Naive thymus-derived CD4-positive, alpha-beta T cell (primary cell): Measurements from ENCODE around the gene DNAJA3. TPM values are rescaled to one million over a fixed set of nuclear protein-coding genes. Genes with fewer than 3 reads are reported as not detected.
A peak's percentile ranks its signal among the peaks of the same experiment; 100 is the strongest.

Experiments
- ATAC-seq: fragments of 150-1000 bp; cut with Tn5 transposase; 2 replicates; pipeline ENCODE4 v1.10.0; 2021; ENCODE audit warnings: mild to moderate bottlenecking, moderate library complexity
- CTCF ChIA-PET: fragments of 350-600 bp; sonication (Branson Sonifier 250); formaldehyde crosslinking; loops from one replicate; lab custom pipeline; 2021; ENCODE audit warnings: antibody characterized with exemption; lab: Charles Lee
- POLR2A ChIA-PET: fragments of 350-600 bp; sonication (Branson Sonifier 250); formaldehyde crosslinking; loops from one replicate; lab custom pipeline; 2021; ENCODE audit warnings: antibody characterized with exemption, inconsistent platforms; lab: Charles Lee
- DNase-seq, 9 donors: peaks; one replicate each; pipeline versions ENCODE4 v3.0.0 to v3.0.0-alpha.2; 2020 to 2022; ENCODE audit warnings: mixed read lengths in 1 of 9
- H3K27ac ChIP-seq: one replicate; pipeline ENCODE4 v1.7.0; 2013; ENCODE audit warnings: mild to moderate bottlenecking, low read depth, low read length, moderate library complexity
- H3K27me3 ChIP-seq, 2 donors: one replicate each; pipeline ENCODE4 v1.7.0; 2013; ENCODE audit warnings: low read length in 2 of 2, mild to moderate bottlenecking in 2 of 2, moderate library complexity in 2 of 2; ENCODE audit not compliant: control insufficient read depth in 2 of 2, insufficient read depth in 2 of 2
- H3K36me3 ChIP-seq, 3 experiments: 1 replicate in 2 of 3; 2 replicates in 1 of 3; pipeline ENCODE4 v1.7.0; 2013; ENCODE audit warnings: low read length in 3 of 3, mild to moderate bottlenecking in 3 of 3, moderate library complexity in 1 of 3; ENCODE audit not compliant: insufficient read depth in 3 of 3, control insufficient read depth in 2 of 3
- H3K4me1 ChIP-seq, 2 donors: one replicate each; pipeline ENCODE4 v1.7.0; 2013; ENCODE audit warnings: low read length in 2 of 2, mild to moderate bottlenecking in 2 of 2, moderate library complexity in 1 of 2; ENCODE audit not compliant: control insufficient read depth in 2 of 2, insufficient read depth in 2 of 2
- H3K4me3 ChIP-seq: 2 replicates; pipeline ENCODE4 v1.7.0; 2013; ENCODE audit warnings: mild to moderate bottlenecking, low read length
- H3K9me3 ChIP-seq, 3 experiments: 1 replicate in 2 of 3; 2 replicates in 1 of 3; pipeline ENCODE4 v1.7.0; 2013; ENCODE audit warnings: low read length in 3 of 3; ENCODE audit not compliant: control insufficient read depth in 2 of 3
- H3K27ac Mint-ChIP-seq, 9 donors: one replicate each; pipeline ENCODE4 v1.8.0; 2020 to 2022; ENCODE audit warnings: mixed read lengths in 9 of 9, mild to moderate bottlenecking in 8 of 9, moderate library complexity in 5 of 9, inconsistent platforms in 2 of 9
- H3K27me3 Mint-ChIP-seq, 5 donors: one replicate each; pipeline ENCODE4 v1.8.0; 2021 to 2022; ENCODE audit warnings: mixed read lengths in 5 of 5, mild to moderate bottlenecking in 1 of 5
- H3K36me3 Mint-ChIP-seq, 5 donors: one replicate each; pipeline ENCODE4 v1.8.0; 2020 to 2022; ENCODE audit warnings: mixed read lengths in 5 of 5, mild to moderate bottlenecking in 3 of 5, inconsistent platforms in 1 of 5
- H3K4me1 Mint-ChIP-seq, 7 donors: one replicate each; pipeline ENCODE4 v1.8.0; 2020 to 2022; ENCODE audit warnings: mixed read lengths in 7 of 7, mild to moderate bottlenecking in 3 of 7, inconsistent platforms in 1 of 7
- H3K4me3 Mint-ChIP-seq, 10 donors: one replicate each; pipeline ENCODE4 v1.8.0; 2020 to 2022; ENCODE audit warnings: mild to moderate bottlenecking in 10 of 10, mixed read lengths in 10 of 10, moderate library complexity in 6 of 10, inconsistent platforms in 2 of 10
- H3K9me3 Mint-ChIP-seq, 11 donors: one replicate each; pipeline ENCODE4 v1.8.0; 2020 to 2022; ENCODE audit warnings: mixed read lengths in 11 of 11, mild to moderate bottlenecking in 4 of 11, inconsistent platforms in 1 of 11, moderate library complexity in 1 of 11
- intact Hi-C, 2 donors: fragments of 100-400 bp; cut with micrococcal nuclease; formaldehyde crosslinking; loops; one replicate each; pipeline ENCODE4 v1.15.1; 2023
- polyA plus RNA-seq, 2 donors: library from polyadenylated mRNA; unstranded; fragments of 300-500 nt; fragmentation: Illumina TruSeq; gene quantifications; one replicate each; pipeline ENCODE4 v1.2.3, GENCODE V29; 2021
- total RNA-seq, 6 experiments: library from RNA in 5 of 6; stranded (reverse) in 5 of 6; gene quantifications; 1 replicate in 5 of 6; 2 replicates in 1 of 6; pipeline ENCODE4 v1.2.3 and lab custom pipeline; 2021 to 2026

The DNAJA3 gene
- total and polyA plus RNA-seq, 7 experiments from 2014 or later, result 33.6 to 79.8 (median 70.5) TPM

- H3K27ac ChIP-seq, result no peak overlapping the region
- H3K36me3 ChIP-seq, result peaks cover 0 to 34% (median 0%) of the 10 kb centered on the region in 3 experiments
- peaks cover 12% of the 10 kb centered on the region in 2 donors for H3K4me1 ChIP-seq
- Mint-ChIP-seq H3K27me3 (no peaks in the 10 kb centered on the region), H3K27ac (peak overlapping the region in 4 of 9 donors; percentile 22 to 61 (median 30)), H3K4me1 (peaks cover 30 to 66% (median 42%) of the 10 kb centered on the region in 7 donors), H3K9me3 (no peaks in the 10 kb centered on the region), H3K4me3 (no peak overlapping the region), H3K36me3 (peaks cover 4 to 36% (median 18%) of the 10 kb centered on the region in 5 donors)
- DNase-seq (no peak), ATAC-seq (no peak)
- H3K4me3 ChIP-seq, result no peak overlapping the region
- H3K27me3 ChIP-seq, result no peaks in the 10 kb centered on the region
- no peaks in the 10 kb centered on the region for H3K9me3 ChIP-seq
- intact Hi-C loops, result no loop called here
- ChIA-PET POLR2A (no interaction called here), CTCF (no interaction called here)
These were observed 5.4 kb downstream of the DNAJA3 start for GRCh38 chr16:4431023-4431422.

DNA sequence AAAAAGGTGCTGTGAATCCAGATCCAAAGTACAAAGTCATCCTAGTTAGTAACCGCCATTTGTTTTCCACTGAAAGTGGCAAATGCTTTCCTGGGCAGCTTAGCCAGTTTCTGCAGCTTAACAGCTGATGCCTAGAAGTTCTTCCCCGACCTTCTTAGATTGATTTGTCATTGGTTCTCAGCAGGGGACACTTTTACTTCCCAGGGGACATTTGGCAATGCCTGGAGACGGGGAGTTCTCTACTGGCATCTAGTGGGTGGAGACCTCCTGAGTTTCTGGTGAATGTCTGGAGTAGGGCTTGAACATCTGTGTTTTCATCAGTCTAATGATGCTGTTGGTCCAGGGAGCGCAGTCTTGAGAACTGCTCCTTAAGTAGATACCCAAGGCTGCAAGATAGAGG is 7.6 kb downstream of the DNAJA3 start:
- Histone ChIP-seq H3K36me3 (peaks cover 0 to 54% (median 12%) of the 10 kb centered on the region in 3 experiments), H3K4me3 (no peak overlapping the region), H3K27ac (no peak overlapping the region), H3K9me3 (no peaks in the 10 kb centered on the region), H3K4me1 (no peaks in the 10 kb centered on the region), H3K27me3 (no peaks in the 10 kb centered on the region)
- H3K4me1 Mint-ChIP-seq, result peaks cover 13 to 49% (median 25%) of the 10 kb centered on the region in 7 donors
- H3K27me3 Mint-ChIP-seq, result no peaks in the 10 kb centered on the region
- no peak for DNase-seq
- H3K4me3 Mint-ChIP-seq, result no peak overlapping the region
- peaks cover 4 to 32% (median 21%) of the 10 kb centered on the region in 5 donors for H3K36me3 Mint-ChIP-seq
- H3K27ac Mint-ChIP-seq, result peak overlapping the region in 6 of 9 donors; percentile 15 to 77 (median 64)
- intact Hi-C loops, result no loop called here
- POLR2A ChIA-PET, result no interaction called here
- CTCF ChIA-PET, result no interaction called here
- ATAC-seq, result no peak
- H3K9me3 Mint-ChIP-seq, result no peaks in the 10 kb centered on the region

DNA sequence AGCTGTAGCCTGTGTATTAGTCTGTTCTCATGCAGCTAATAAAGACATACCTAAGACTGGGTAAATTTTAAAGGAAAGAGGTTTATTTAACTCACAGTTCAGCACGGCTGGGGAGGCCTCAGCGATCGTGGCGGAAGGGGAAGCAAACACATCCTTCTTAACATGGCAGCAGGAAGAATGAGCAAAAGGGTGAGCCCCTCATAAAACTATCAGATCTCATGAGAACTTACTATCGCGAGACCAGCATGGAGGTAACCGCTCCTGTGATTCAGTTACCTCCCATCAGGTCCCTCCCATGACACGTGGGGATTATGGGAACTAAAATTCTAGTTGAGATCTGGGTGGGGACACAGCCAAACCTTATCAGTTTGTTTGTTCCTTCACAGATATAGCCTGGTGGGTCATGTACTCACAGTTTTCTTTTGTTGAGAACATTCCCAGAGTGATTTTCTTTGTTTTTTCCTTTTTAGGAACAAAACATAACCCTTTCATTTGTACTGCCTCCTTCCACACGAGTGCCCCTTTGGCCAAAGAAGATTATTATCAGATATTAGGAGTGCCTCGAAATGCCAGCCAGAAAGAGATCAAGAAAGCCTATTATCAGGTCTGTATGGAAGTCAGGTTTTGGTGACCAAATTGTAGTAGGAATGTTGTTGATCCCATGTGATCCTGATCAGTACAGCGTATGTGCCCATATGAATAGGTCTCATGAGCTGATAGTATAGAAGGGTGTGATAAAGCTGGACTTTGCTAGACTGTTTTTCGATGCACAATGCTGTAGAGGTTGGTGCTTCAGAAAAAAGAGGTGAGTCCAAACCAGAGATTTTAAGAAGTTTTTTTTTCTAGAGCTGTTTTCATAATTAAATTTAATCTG is 8.5 kb downstream of the DNAJA3 start:
- no peak overlapping the region for H3K4me3 Mint-ChIP-seq
- no peak for DNase-seq
- H3K27ac ChIP-seq, result no peak overlapping the region
- H3K36me3 Mint-ChIP-seq, result peaks cover 4 to 32% (median 22%) of the 10 kb centered on the region in 5 donors
- no peak for ATAC-seq
- no peaks in the 10 kb centered on the region for H3K4me1 ChIP-seq
- CTCF ChIA-PET, result no interaction called here
- no peaks in the 10 kb centered on the region for H3K9me3 Mint-ChIP-seq
- no peaks in the 10 kb centered on the region for H3K27me3 Mint-ChIP-seq
- no peak overlapping the region for H3K4me3 ChIP-seq
- peaks cover 9 to 45% (median 22%) of the 10 kb centered on the region in 7 donors for H3K4me1 Mint-ChIP-seq
- intact Hi-C loops, result no loop called here
- H3K9me3 ChIP-seq, result no peaks in the 10 kb centered on the region
- H3K27me3 ChIP-seq, result no peaks in the 10 kb centered on the region
- POLR2A ChIA-PET, result interaction anchor here (1.2 kb wide), 1 partner anchor 20 kb away, joined by 3 read pairs; no protein-coding TSS in a partner anchor
- peak overlapping the region in 4 of 9 donors; percentile 32 to 77 (median 51) for H3K27ac Mint-ChIP-seq
- peaks cover 0 to 61% (median 16%) of the 10 kb centered on the region in 3 experiments for H3K36me3 ChIP-seq

GRCh38 chr16:4435337-4436067 is 9.8 kb downstream of the DNAJA3 start:
- Histone ChIP-seq H3K4me3 (no peak overlapping the region), H3K36me3 (peaks cover 5 to 73% (median 16%) of the 10 kb centered on the region in 3 experiments), H3K27ac (no peak overlapping the region), H3K27me3 (no peaks in the 10 kb centered on the region), H3K4me1 (no peaks in the 10 kb centered on the region), H3K9me3 (no peaks in the 10 kb centered on the region)
- peak overlapping the region in 3 of 9 donors; percentile 56 to 62 (median 58) for H3K27ac Mint-ChIP-seq
- no peak for ATAC-seq
- POLR2A ChIA-PET, result interaction anchor here (1.2 kb wide), 1 partner anchor 21 kb away, joined by 3 read pairs; no protein-coding TSS in a partner anchor
- intact Hi-C loops, result no loop called here
- H3K27me3 Mint-ChIP-seq, result no peaks in the 10 kb centered on the region
- H3K4me3 Mint-ChIP-seq, result no peak overlapping the region
- DNase-seq, result no peak
- peaks cover 9 to 46% (median 22%) of the 10 kb centered on the region in 7 donors for H3K4me1 Mint-ChIP-seq
- peaks cover 4 to 39% (median 22%) of the 10 kb centered on the region in 5 donors for H3K36me3 Mint-ChIP-seq
- CTCF ChIA-PET, result no interaction called here
- no peaks in the 10 kb centered on the region for H3K9me3 Mint-ChIP-seq

GRCh38 chr16:4437366-4437765 is 11.7 kb downstream of the DNAJA3 start:
- peaks cover 20 to 91% (median 30%) of the 10 kb centered on the region in 3 experiments for H3K36me3 ChIP-seq
- H3K9me3 ChIP-seq, result no peaks in the 10 kb centered on the region
- no peaks in the 10 kb centered on the region for H3K27me3 Mint-ChIP-seq
- intact Hi-C loops, result no loop called here
- DNase-seq, result no peak
- no peaks in the 10 kb centered on the region for H3K27me3 ChIP-seq
- no peak overlapping the region for H3K4me3 ChIP-seq
- no peaks in the 10 kb centered on the region for H3K9me3 Mint-ChIP-seq
- H3K27ac Mint-ChIP-seq, result peak overlapping the region in 2 of 9 donors; percentile 10 to 16
- ChIA-PET CTCF (interaction anchor here (0.6 to 1.2 kb wide), 3 partner anchors 68 to 1637 kb away, joined by 3 to 4 read pairs (median 3); no protein-coding TSS in a partner anchor), POLR2A (interaction anchor here (1.0 kb wide), 1 partner anchor 53 kb away, joined by 4 read pairs; no protein-coding TSS in a partner anchor)
- H3K4me3 Mint-ChIP-seq, result no peak overlapping the region
- H3K4me1 ChIP-seq, result no peaks in the 10 kb centered on the region
- no peak overlapping the region for H3K27ac ChIP-seq
- peaks cover 9 to 50% (median 23%) of the 10 kb centered on the region in 5 donors for H3K36me3 Mint-ChIP-seq
- peaks cover 6 to 33% (median 22%) of the 10 kb centered on the region in 7 donors for H3K4me1 Mint-ChIP-seq
- no peak for ATAC-seq

DNA sequence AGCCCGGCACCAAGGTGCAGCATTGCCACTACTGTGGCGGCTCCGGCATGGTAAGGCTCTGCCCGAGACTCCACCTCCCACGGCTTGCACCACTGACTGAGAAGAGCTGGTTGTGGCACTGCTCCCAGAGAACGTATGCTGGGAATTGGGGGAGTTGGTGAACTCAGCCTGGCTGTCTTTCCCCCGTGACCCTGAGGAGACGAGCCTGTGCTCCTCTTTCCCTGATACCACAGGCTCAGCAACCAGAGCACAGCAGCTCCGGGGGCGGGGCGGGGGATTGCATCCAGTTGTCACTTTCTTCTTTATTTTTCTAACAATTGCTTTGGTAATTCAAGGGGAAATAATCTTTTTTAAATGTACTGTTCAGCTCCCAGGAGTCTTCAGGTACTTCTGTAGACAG is 16.7 kb downstream of the DNAJA3 start:
- H3K36me3 Mint-ChIP-seq, result peaks cover 20 to 60% (median 27%) of the 10 kb centered on the region in 5 donors
- peaks cover 35 to 93% (median 51%) of the 10 kb centered on the region in 3 experiments for H3K36me3 ChIP-seq
- H3K4me1 ChIP-seq, result no peaks in the 10 kb centered on the region
- ATAC-seq (no peak), DNase-seq (no peak)
- intact Hi-C loops, result no loop called here
- H3K4me3 Mint-ChIP-seq, result no peak overlapping the region
- ChIA-PET CTCF (no interaction called here), POLR2A (no interaction called here)
- no peak overlapping the region for H3K27ac ChIP-seq
- peak overlapping the region in 1 of 9 donors; percentile 26 for H3K27ac Mint-ChIP-seq
- no peaks in the 10 kb centered on the region for H3K9me3 Mint-ChIP-seq
- H3K4me3 ChIP-seq, result no peak overlapping the region
- no peaks in the 10 kb centered on the region for H3K9me3 ChIP-seq
- H3K27me3 Mint-ChIP-seq, result no peaks in the 10 kb centered on the region
- H3K4me1 Mint-ChIP-seq, result peaks cover under 1 to 12% (median 5%) of the 10 kb centered on the region in 7 donors
- H3K27me3 ChIP-seq, result no peaks in the 10 kb centered on the region
